ENCODE measurements around the gene SMC6. TPM values are rescaled to one million over a fixed set of nuclear protein-coding genes. Genes with fewer than 3 reads are reported as not detected.

Gene SMC6
- total RNA-seq, 3 donors from 2014 or later: 17.0 to 23.4 (median 18.7) TPM

GRCh38 chr2:17658251-17658843 lies 95.3 kb downstream of the SMC6 start:
- Histone ChIP-seq H3K4me3 (no peak overlapping the region), H3K27ac (no peak overlapping the region), H3K4me1 (no peaks in the 10 kb centered on the region), H3K9me3 (no peaks in the 10 kb centered on the region), H3K36me3 (no peaks in the 10 kb centered on the region), H3K27me3 (no peaks in the 10 kb centered on the region)
- TF ChIP-seq POLR2AphosphoS5 (IDR thresholded peaks at IDR 0.05) (no peak), POLR2A (IDR thresholded peaks at IDR 0.05) (no peak)
- TF ChIP-seq, protein P1, sequence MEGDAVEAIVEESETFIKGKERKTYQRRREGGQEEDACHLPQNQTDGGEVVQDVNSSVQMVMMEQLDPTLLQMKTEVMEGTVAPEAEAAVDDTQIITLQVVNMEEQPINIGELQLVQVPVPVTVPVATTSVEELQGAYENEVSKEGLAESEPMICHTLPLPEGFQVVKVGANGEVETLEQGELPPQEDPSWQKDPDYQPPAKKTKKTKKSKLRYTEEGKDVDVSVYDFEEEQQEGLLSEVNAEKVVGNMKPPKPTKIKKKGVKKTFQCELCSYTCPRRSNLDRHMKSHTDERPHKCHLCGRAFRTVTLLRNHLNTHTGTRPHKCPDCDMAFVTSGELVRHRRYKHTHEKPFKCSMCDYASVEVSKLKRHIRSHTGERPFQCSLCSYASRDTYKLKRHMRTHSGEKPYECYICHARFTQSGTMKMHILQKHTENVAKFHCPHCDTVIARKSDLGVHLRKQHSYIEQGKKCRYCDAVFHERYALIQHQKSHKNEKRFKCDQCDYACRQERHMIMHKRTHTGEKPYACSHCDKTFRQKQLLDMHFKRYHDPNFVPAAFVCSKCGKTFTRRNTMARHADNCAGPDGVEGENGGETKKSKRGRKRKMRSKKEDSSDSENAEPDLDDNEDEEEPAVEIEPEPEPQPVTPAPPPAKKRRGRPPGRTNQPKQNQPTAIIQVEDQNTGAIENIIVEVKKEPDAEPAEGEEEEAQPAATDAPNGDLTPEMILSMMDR (IDR thresholded peaks at IDR 0.05): no peak
- intact Hi-C loops (cut with DNase I; ENCODE audit: low total_unique reads): no loop called here
- no peak for DNase-seq (ENCODE audit: low spot score in 2 of 2)

GRCh38 chr2:17657759-17658158 lies 95.9 kb downstream of the SMC6 start:
- H3K27ac ChIP-seq: no peak overlapping the region
- DNase-seq (ENCODE audit: low spot score in 2 of 2): no peak
- H3K36me3 ChIP-seq: no peaks in the 10 kb centered on the region
- H3K27me3 ChIP-seq: no peaks in the 10 kb centered on the region
- H3K4me1 ChIP-seq: no peaks in the 10 kb centered on the region
- intact Hi-C loops (cut with DNase I; ENCODE audit: low total_unique reads): no loop called here
- H3K9me3 ChIP-seq: no peaks in the 10 kb centered on the region
- TF ChIP-seq POLR2AphosphoS5 (IDR thresholded peaks at IDR 0.05): no peak
- TF ChIP-seq, protein P1 (IDR thresholded peaks at IDR 0.05): no peak
- no peak for TF ChIP-seq POLR2A (IDR thresholded peaks at IDR 0.05)
- H3K4me3 ChIP-seq: no peak overlapping the region

GRCh38 chr2:17652681-17653394 lies 100.8 kb downstream of the SMC6 start:
- Histone ChIP-seq H3K4me3 (no peak overlapping the region), H3K27me3 (no peaks in the 10 kb centered on the region), H3K27ac (no peak overlapping the region), H3K9me3 (no peaks in the 10 kb centered on the region), H3K4me1 (no peaks in the 10 kb centered on the region), H3K36me3 (no peaks in the 10 kb centered on the region)
- intact Hi-C loops (cut with DNase I; ENCODE audit: low total_unique reads): no loop called here
- DNase-seq (ENCODE audit: low spot score in 2 of 2): no peak
- no peak for TF ChIP-seq POLR2A (IDR thresholded peaks at IDR 0.05)
- TF ChIP-seq, protein P1 (IDR thresholded peaks at IDR 0.05): no peak

DNA sequence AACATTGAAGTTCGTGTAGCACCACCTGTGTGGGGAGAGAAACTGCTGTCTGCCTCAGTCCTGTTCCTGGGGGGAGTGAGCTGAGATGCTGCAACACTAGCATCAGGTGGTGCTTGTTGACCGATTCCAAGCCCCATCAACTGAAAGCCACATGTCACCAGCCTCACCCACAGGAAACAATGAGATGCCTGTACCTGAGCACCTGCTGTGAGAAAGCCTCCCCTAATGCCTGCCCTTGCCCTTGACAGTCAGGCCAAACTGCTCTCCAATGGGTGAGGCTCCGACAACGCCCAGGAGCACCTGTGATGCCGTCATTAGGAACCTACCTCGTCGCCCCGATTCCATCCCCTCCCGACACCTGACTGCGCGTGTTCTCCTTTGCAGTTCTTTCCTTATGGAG lies 104.6 kb downstream of the SMC6 start:
- Histone ChIP-seq H3K27ac (no peak overlapping the region), H3K36me3 (no peaks in the 10 kb centered on the region), H3K4me3 (no peak overlapping the region), H3K9me3 (no peaks in the 10 kb centered on the region), H3K4me1 (no peaks in the 10 kb centered on the region), H3K27me3 (no peaks in the 10 kb centered on the region)
- no peak for TF ChIP-seq POLR2A (IDR thresholded peaks at IDR 0.05)
- TF ChIP-seq POLR2AphosphoS5 (IDR thresholded peaks at IDR 0.05): no peak
- TF ChIP-seq, protein P1 (IDR thresholded peaks at IDR 0.05): no peak
- DNase-seq (ENCODE audit: low spot score in 2 of 2): no peak
- intact Hi-C loops (cut with DNase I; ENCODE audit: low total_unique reads): no loop called here

DNA sequence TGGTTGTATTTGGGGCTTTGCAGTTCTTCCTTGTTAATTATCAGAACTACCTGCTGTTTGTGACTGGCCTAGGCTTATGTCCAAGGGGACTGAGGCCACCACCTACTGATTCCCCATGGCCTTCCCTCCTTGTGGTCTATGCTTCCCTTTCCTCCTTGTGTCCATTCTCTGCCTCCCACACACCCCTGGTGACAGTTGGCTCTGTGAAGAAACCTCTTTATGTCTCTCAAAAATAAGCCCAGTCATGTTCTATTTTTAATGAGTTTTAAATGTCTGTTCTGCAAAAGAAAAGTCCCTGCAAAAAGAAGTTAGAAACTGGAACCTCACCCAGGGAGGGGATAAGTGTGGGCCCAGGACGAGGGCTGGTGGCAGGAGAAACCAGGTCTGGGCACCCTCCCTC lies 105.0 kb downstream of the SMC6 start:
- no peak for DNase-seq (ENCODE audit: low spot score in 2 of 2)
- no peaks in the 10 kb centered on the region for H3K9me3 ChIP-seq
- TF ChIP-seq, protein P1 (IDR thresholded peaks at IDR 0.05): no peak
- TF ChIP-seq POLR2A (IDR thresholded peaks at IDR 0.05): no peak
- TF ChIP-seq POLR2AphosphoS5 (IDR thresholded peaks at IDR 0.05): no peak
- no peak overlapping the region for H3K4me3 ChIP-seq
- intact Hi-C loops (cut with DNase I; ENCODE audit: low total_unique reads): no loop called here
- H3K27ac ChIP-seq: no peak overlapping the region
- H3K4me1 ChIP-seq: no peaks in the 10 kb centered on the region
- no peaks in the 10 kb centered on the region for H3K27me3 ChIP-seq
- no peaks in the 10 kb centered on the region for H3K36me3 ChIP-seq

Measured in breast epithelium (tissue), 4 donors.